H1 (cell line): ENCODE results near the gene SEZ6. TPM values are rescaled to one million over a fixed set of nuclear protein-coding genes. Genes with fewer than 3 reads are reported as not detected.

Experiments used
- CTCF ChIA-PET: fragments of 300-600 bp; sonication (Branson Sonifier 250); formaldehyde crosslinking; loops from one replicate; lab custom pipeline; 2021; ENCODE audit not compliant: partially characterized antibody; lab: Charles Lee
- POLR2A ChIA-PET: fragments of 300-600 bp; sonication (Branson Sonifier 250); formaldehyde crosslinking; loops from one replicate; lab custom pipeline; 2021; ENCODE audit warnings: inconsistent platforms; ENCODE audit not compliant: partially characterized antibody; lab: Charles Lee
- DNase-seq, 2 experiments: peaks; one replicate each; pipeline versions ENCODE4 v3.0.0 to v3.0.0-alpha.2; 2010 to 2022; ENCODE audit warnings: low spot score in 2 of 2, low read depth in 1 of 2, mixed read lengths in 1 of 2
- FAIRE-seq: peaks from 2 replicates; lab custom pipeline; 2011; peaks lifted over from hg19 to GRCh38; lab: Jason Lieb, UNC
- H2AFZ ChIP-seq: 2 replicates; pipeline ENCODE4 v1.8.1; 2012; ENCODE audit warnings: low read length, inconsistent platforms
- H2AK5ac ChIP-seq: 2 replicates; pipeline ENCODE4 v1.6.1; 2013; ENCODE audit warnings: low read depth, low read length
- H2BK120ac ChIP-seq: replicated peaks from 2 replicates; pipeline ENCODE3; 2013; ENCODE audit warnings: low read depth, low read length, inconsistent platforms
- H2BK12ac ChIP-seq: 2 replicates; pipeline ENCODE4 v1.6.1; 2013; ENCODE audit warnings: low read depth, low read length
- H2BK15ac ChIP-seq: 2 replicates; pipeline ENCODE4 v1.6.1; 2013; ENCODE audit warnings: low read length
- H2BK20ac ChIP-seq: 2 replicates; pipeline ENCODE4 v1.6.1; 2013; ENCODE audit warnings: low read length
- H2BK5ac ChIP-seq: 2 replicates; pipeline ENCODE4 v1.6.1; 2013; ENCODE audit warnings: low read depth, low read length
- H3K14ac ChIP-seq: 2 replicates; pipeline ENCODE4 v1.6.1; 2013; ENCODE audit warnings: inconsistent platforms; ENCODE audit not compliant: insufficient read length
- H3K18ac ChIP-seq: 2 replicates; pipeline ENCODE4 v1.6.1; 2013; ENCODE audit warnings: low read length; ENCODE audit errors: extremely low read depth
- H3K23ac ChIP-seq: 2 replicates; pipeline ENCODE4 v1.6.1; 2013; ENCODE audit warnings: inconsistent platforms; ENCODE audit not compliant: insufficient read length
- H3K23me2 ChIP-seq: 2 replicates; pipeline ENCODE4 v1.6.1; 2013; ENCODE audit warnings: low read depth, low read length
- H3K27ac ChIP-seq: 2 replicates; pipeline ENCODE4 v1.6.1; 2011; ENCODE audit warnings: low read depth, low read length, inconsistent platforms
- H3K27me3 ChIP-seq, 4 experiments: replicated peaks in 1 of 4; 1 replicate in 1 of 4; 2 replicates in 3 of 4; pipeline versions ENCODE4 v1.6.1 to v1.8.1; 2011 to 2013; ENCODE audit warnings: low read length in 3 of 4, mild to moderate bottlenecking in 3 of 4, inconsistent platforms in 2 of 4, mixed read lengths in 2 of 4, moderate library complexity in 1 of 4; ENCODE audit not compliant: control insufficient read depth in 3 of 4, insufficient read depth in 3 of 4; ENCODE audit errors: extremely low read depth in 1 of 4
- H3K36me3 ChIP-seq, 4 experiments: 2 replicates each; pipeline versions ENCODE4 v1.6.1 to v1.8.1; 2011 to 2013; ENCODE audit warnings: mild to moderate bottlenecking in 4 of 4, low read length in 3 of 4, moderate library complexity in 2 of 4, control low read depth in 1 of 4, inconsistent platforms in 1 of 4; ENCODE audit not compliant: insufficient read depth in 4 of 4, control insufficient read depth in 2 of 4
- H3K4ac ChIP-seq: replicated peaks from 2 replicates; pipeline ENCODE3; 2013; ENCODE audit warnings: low read length, low read depth, mixed read lengths, inconsistent platforms; ENCODE audit not compliant: insufficient read length
- H3K4me1 ChIP-seq, 4 experiments: replicated peaks in 1 of 4; 1 replicate in 1 of 4; 2 replicates in 3 of 4; pipeline versions ENCODE4 v1.6.1 to v1.8.1; 2011 to 2013; ENCODE audit warnings: low read length in 3 of 4, inconsistent platforms in 2 of 4, mixed read lengths in 1 of 4; ENCODE audit not compliant: insufficient read depth in 4 of 4, control insufficient read depth in 3 of 4
- H3K4me2 ChIP-seq, 2 experiments: 2 replicates each; pipeline versions ENCODE4 v1.6.1 to v1.8.1; 2011 to 2013; ENCODE audit warnings: low read depth in 2 of 2, low read length in 2 of 2, control low read depth in 1 of 2, inconsistent platforms in 1 of 2, mild to moderate bottlenecking in 1 of 2; ENCODE audit not compliant: insufficient read depth in 1 of 2
- H3K4me3 ChIP-seq, 4 experiments: fragments of 200-600, 300-600 bp in 1 of 4; sonication (generic), shearing (Covaris generic), sonication (Bioruptor Twin) in 1 of 4; 2 replicates each; pipeline versions ENCODE4 v1.5.1 to v1.8.1; 2011 to 2016; ENCODE audit warnings: low read length in 4 of 4, low read depth in 3 of 4, control low read depth in 2 of 4, inconsistent platforms in 2 of 4, mild to moderate bottlenecking in 2 of 4, mixed read lengths in 1 of 4, moderate library complexity in 1 of 4; ENCODE audit not compliant: insufficient read depth in 2 of 4; ENCODE audit errors: extremely low read depth in 1 of 4
- H3K56ac ChIP-seq: replicated peaks from 2 replicates; pipeline ENCODE3; 2013; ENCODE audit warnings: low read depth, mild to moderate bottlenecking, mixed read lengths, low read length, inconsistent platforms; ENCODE audit not compliant: insufficient read length
- H3K79me1 ChIP-seq: 2 replicates; pipeline ENCODE4 v1.6.1; 2013; ENCODE audit warnings: low read depth, low read length, control low read depth
- H3K79me2 ChIP-seq, 2 experiments: 2 replicates each; pipeline versions ENCODE4 v1.6.1 to v1.8.1; 2012 to 2013; ENCODE audit warnings: low read length in 2 of 2, mild to moderate bottlenecking in 2 of 2, inconsistent platforms in 1 of 2; ENCODE audit not compliant: insufficient read depth in 2 of 2, control insufficient read depth in 1 of 2
- H3K9ac ChIP-seq, 4 experiments: replicated peaks in 1 of 4; 1 replicate in 1 of 4; 2 replicates in 3 of 4; pipeline versions ENCODE4 v1.6.1 to v1.8.1; 2011 to 2013; ENCODE audit warnings: low read depth in 3 of 4, low read length in 3 of 4, control low read depth in 2 of 4, mild to moderate bottlenecking in 2 of 4, moderate library complexity in 2 of 4, inconsistent platforms in 1 of 4; ENCODE audit errors: extremely low read depth in 1 of 4
- H3K9me3 ChIP-seq, 2 experiments: 2 replicates each; pipeline versions ENCODE4 v1.6.1 to v1.8.1; 2012 to 2013; ENCODE audit warnings: mild to moderate bottlenecking in 2 of 2, moderate library complexity in 2 of 2, control low read depth in 1 of 2, inconsistent platforms in 1 of 2, low read depth in 1 of 2, low read length in 1 of 2, mixed read lengths in 1 of 2; ENCODE audit not compliant: insufficient read depth in 2 of 2
- H4K20me1 ChIP-seq, 2 experiments: replicated peaks in 1 of 2; 2 replicates each; pipeline versions ENCODE3 to v1.8.1; 2011 to 2013; ENCODE audit warnings: inconsistent platforms in 2 of 2, low read length in 2 of 2, mild to moderate bottlenecking in 1 of 2; ENCODE audit not compliant: insufficient read depth in 2 of 2, control insufficient read depth in 1 of 2
- H4K5ac ChIP-seq: 2 replicates; pipeline ENCODE4 v1.6.1; 2013; ENCODE audit warnings: low read length, low read depth, mixed read lengths, inconsistent platforms; ENCODE audit not compliant: insufficient read length
- H4K8ac ChIP-seq: 2 replicates; pipeline ENCODE4 v1.8.0; 2013; ENCODE audit warnings: mild to moderate bottlenecking, moderate library complexity, low read length, inconsistent platforms; ENCODE audit not compliant: insufficient read depth; ENCODE audit errors: extremely low read depth
- H4K91ac ChIP-seq: replicated peaks from 2 replicates; pipeline ENCODE3; 2013; ENCODE audit warnings: low read length, mixed read lengths, inconsistent platforms; ENCODE audit not compliant: insufficient read length
- POLR2AphosphoS5 ChIP-seq: IDR thresholded peaks from 2 replicates; pipeline ENCODE4 v1.6.1; 2011; ENCODE audit warnings: low read depth, low read length
- WGBS, 2 experiments: shearing (Covaris generic) in 1 of 2; methylation state at CpG; one replicate each; pipeline versions ENCODE4 v1.1.6 to v1.1.7; 2013 to 2015; ENCODE audit warnings: low lambda C conversion rate in 2 of 2, mixed read lengths in 2 of 2, inconsistent platforms in 1 of 2, low coverage in 1 of 2, missing lambda C conversion rate in 1 of 2; ENCODE audit not compliant: insufficient replicate concordance in 2 of 2, insufficient coverage in 1 of 2, insufficient read length in 1 of 2; ENCODE audit errors: extremely low coverage in 1 of 2, missing lambda C conversion rate in 1 of 2; 5-methylcytosine and 5-hydroxymethylcytosine counted together
- polyA plus RNA-seq, 7 experiments: library from polyadenylated mRNA; depleted of rRNA in 3 of 7; stranded (reverse) in 5 of 7; unstranded in 2 of 7; fragments of >200 nt in 5 of 7; fragments of 200-250 nt in 2 of 7; gene quantifications; 1 replicate in 5 of 7; 2 replicates in 1 of 7; 4 replicates in 1 of 7; pipeline versions ENCODE4 v1.2.1 to v1.2.3, GENCODE V29; 2011 to 2013; ENCODE audit warnings: missing spikeins in 2 of 7, mixed read lengths in 2 of 7
- total RNA-seq: library from RNA; stranded (reverse); fragmentation: NEBNext Ultra II Directional; extraction: Animal tissue kit (Norgen Biotek cat#: 25700); gene quantifications from 2 replicates; pipeline ENCODE4 v1.2.1, GENCODE V29; 2021
- TF ChIP-seq, protein P1 (sequence below): IDR thresholded peaks from 2 replicates; pipeline ENCODE4 v1.6.1; 2012; ENCODE audit warnings: inconsistent platforms

Gene SEZ6
- total and polyA plus RNA-seq, 2 of the 8 experiments (the other 6 are each of a cell fraction or from before 2014, with no cell fraction given): 6.9 to 16.1 TPM

DNA sequence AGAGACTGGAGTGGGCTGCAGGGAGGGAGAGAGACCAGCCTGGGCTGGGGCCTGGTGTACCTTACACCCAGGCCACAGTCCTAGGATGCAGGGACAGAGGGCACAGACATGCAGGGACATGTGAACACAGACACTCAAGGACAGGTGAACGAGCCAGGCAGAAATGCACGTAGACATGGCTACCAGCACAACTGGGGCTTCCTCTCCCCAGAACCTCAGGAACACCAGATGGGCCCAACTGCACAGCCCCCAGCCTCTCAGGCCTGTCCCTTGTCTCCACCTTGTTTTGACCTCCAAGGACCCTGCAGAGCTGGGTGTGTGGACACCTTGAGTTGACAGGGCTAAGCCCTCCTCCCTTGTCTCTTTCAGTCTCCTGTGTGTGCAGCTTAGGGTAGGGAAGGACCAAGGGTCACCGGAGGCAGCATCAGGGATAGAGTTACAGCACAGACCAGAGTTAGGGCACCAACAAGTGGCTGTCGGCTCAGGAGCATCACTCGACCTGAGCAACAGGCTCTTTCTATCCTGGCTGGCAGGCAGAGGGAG is 9.2 kb downstream of the SEZ6 start:
- Histone ChIP-seq H4K8ac (peak overlapping the region; percentile 41; the same call in 1 of the 2 replicates), H3K4me2 (peak overlapping the region in 1 of 2 experiments; percentile 34; a peak in 1 of 4 replicates), H2BK5ac (peak overlapping the region; percentile 2; the same call in 1 of the 2 replicates), H2AFZ (no peak overlapping the region), H4K91ac (peak overlapping the region; percentile 61), H3K9ac (no peak overlapping the region), H4K5ac (no peak overlapping the region), H3K56ac (no peak overlapping the region), H2BK15ac (peak overlapping the region; percentile 55; the same call in 1 of the 2 replicates), H4K20me1 (no peaks in the 10 kb centered on the region), H3K79me1 (no peaks in the 10 kb centered on the region), H2BK120ac (peak overlapping the region; percentile 40), H2BK12ac (peak overlapping the region; percentile 98; the same call in 1 of the 2 replicates), H2BK20ac (peak overlapping the region; percentile 43), H3K4me3 (no peak overlapping the region), H3K9me3 (no peaks in the 10 kb centered on the region), H3K4me1 (peaks cover 0 to 20% (median 12%) of the 10 kb centered on the region in 4 experiments; a peak in 6 of 7 replicates), H3K27ac (no peak overlapping the region), H3K14ac (no peak overlapping the region), H3K23me2 (no peaks in the 10 kb centered on the region), H3K36me3 (no peaks in the 10 kb centered on the region), H3K4ac (no peak overlapping the region), H3K27me3 (no peaks in the 10 kb centered on the region; a peak in 3 of 7 replicates), H3K23ac (no peak overlapping the region), H2AK5ac (no peak overlapping the region; the same call in 1 of the 2 replicates), H3K18ac (no peak overlapping the region; the same call in 1 of the 2 replicates), H3K79me2 (no peaks in the 10 kb centered on the region)
- no peak for DNase-seq
- WGBS, 2 experiments: 86% methylated on average over 5 of the region's 5 CpGs; no CpG with 5 or more reads in 1 of the 2 experiments
- TF ChIP-seq, protein P1, sequence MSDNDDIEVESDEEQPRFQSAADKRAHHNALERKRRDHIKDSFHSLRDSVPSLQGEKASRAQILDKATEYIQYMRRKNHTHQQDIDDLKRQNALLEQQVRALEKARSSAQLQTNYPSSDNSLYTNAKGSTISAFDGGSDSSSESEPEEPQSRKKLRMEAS: no peak
- TF ChIP-seq POLR2AphosphoS5: peak; percentile 82
- ChIA-PET POLR2A (interaction anchor here (1.0 to 2.3 kb wide), 5 partner anchors 10 to 115 kb away, joined by 3 to 7 read pairs (median 4); no protein-coding TSS in a partner anchor), CTCF (interaction anchor here (0.5 to 17.9 kb wide), 15 partner anchors 8 to 897 kb away, joined by 3 to 239 read pairs (median 3); partner anchors contain the start of gene SEZ6)
- FAIRE-seq: peak; percentile 55
